Measurements from ENCODE around the gene AATK.
A peak's percentile ranks its signal among the peaks of the same experiment; 100 is the strongest.

The AATK gene

DNA sequence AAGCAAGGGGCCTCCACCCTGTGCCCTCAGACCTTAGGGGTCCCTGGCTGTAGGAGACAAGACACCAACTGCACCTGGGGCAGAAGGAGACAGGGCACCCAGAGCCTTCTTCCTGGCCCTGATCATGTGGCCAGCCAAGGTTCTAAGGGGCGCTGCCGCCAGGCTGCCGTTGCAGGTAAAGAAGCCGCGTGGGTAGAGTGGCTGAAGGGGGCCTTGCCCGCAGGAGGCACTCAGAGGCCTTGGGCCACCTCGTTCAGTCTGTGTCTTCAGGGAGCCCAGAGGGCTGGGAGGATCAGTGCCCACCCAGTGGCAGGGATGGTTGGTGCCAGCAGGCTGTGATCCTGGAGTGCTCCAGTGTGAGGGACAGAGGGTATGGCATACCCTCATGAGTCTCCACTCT, 1.6 kb upstream of the AATK start:
- Histone ChIP-seq H3K4me1 (peaks cover 0 to 22% (median 13%) of the 10 kb centered on the region in 4 donors), H3K27ac (no peak overlapping the region), H3K9me3 (no peaks in the 10 kb centered on the region), H3K27me3 (peaks cover 0 to 76% of the 10 kb centered on the region in 2 donors), H3K4me3 (no peak overlapping the region), H3K36me3 (no peaks in the 10 kb centered on the region)
- TF ChIP-seq, protein P1, sequence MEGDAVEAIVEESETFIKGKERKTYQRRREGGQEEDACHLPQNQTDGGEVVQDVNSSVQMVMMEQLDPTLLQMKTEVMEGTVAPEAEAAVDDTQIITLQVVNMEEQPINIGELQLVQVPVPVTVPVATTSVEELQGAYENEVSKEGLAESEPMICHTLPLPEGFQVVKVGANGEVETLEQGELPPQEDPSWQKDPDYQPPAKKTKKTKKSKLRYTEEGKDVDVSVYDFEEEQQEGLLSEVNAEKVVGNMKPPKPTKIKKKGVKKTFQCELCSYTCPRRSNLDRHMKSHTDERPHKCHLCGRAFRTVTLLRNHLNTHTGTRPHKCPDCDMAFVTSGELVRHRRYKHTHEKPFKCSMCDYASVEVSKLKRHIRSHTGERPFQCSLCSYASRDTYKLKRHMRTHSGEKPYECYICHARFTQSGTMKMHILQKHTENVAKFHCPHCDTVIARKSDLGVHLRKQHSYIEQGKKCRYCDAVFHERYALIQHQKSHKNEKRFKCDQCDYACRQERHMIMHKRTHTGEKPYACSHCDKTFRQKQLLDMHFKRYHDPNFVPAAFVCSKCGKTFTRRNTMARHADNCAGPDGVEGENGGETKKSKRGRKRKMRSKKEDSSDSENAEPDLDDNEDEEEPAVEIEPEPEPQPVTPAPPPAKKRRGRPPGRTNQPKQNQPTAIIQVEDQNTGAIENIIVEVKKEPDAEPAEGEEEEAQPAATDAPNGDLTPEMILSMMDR (IDR thresholded peaks at IDR 0.05), result no peak
- no peak for DNase-seq
- intact Hi-C loops (cut with DNase I; ENCODE audit: low total_unique reads), result no loop called here

DNA sequence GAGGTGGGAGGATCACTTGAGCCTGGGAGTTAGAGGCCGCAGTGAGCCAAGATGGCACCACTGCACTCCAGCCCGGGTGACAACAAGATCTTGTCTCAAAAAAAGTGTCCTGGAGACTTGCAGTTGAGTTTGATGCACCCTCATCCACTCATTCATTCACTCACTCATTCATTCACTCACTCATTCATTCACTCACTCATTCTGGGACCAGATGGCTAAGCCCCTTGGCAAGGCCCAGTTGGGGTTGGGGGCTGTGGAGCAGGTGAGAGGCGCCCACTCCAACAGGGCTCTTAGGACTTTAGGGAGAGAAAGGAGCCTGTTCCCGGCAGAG, 1.1 kb upstream of the AATK start:
- intact Hi-C loops (cut with DNase I; ENCODE audit: low total_unique reads), result no loop called here
- H3K9me3 ChIP-seq, result no peaks in the 10 kb centered on the region
- no peaks in the 10 kb centered on the region for H3K36me3 ChIP-seq
- no peak overlapping the region for H3K27ac ChIP-seq
- peaks cover 0 to 81% of the 10 kb centered on the region in 2 donors for H3K27me3 ChIP-seq
- TF ChIP-seq, protein P1 (IDR thresholded peaks at IDR 0.05), result no peak
- no peak overlapping the region for H3K4me3 ChIP-seq
- no peak for DNase-seq
- peaks cover 0 to 22% (median 13%) of the 10 kb centered on the region in 4 donors for H3K4me1 ChIP-seq

DNA sequence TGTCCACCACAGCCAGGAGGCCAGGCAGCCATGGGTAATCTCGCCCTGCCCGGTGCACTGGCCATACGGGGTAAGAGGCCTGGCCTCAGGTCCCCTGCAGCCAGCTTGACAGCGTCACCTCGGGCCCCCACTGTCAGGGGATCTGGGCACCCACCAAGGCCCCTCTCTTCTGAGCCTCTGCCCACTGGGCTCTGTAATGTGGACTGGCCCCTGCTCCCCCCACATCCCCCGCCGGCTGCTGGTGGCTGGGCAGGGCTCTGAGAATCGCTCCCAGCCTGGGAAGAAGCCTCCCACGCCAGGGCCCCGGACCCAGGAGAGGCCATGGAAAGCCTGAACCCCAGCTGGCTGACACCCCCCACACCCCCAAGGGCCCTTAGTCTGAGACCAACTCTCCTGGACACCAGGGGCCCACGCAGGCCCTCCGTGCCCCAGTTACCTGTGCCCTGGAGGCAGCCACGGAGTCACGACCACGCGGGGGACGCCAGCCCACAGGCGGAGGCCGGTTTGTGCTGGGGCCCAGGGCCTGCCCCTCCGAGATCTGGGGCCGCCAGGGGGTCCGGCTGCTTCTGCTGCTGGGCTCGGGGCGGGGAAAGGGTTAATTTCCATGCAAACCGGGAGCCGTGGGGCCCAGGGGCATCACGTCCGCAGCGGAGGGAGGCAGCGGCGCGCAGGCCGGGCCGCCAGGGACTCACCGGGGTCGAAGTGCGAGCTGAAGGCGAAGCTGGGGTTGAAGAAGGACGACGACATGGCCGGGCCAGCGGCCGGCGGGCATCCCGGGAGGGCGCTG, 582 bp downstream of the AATK start, which contains the start of gene PVALEF:
PVALEF (plus strand) TSS at position 262 of the 787 bp plus-strand sequence. CDS start 15,720 bp downstream, outside the sequence.
- Histone ChIP-seq H3K4me1 (peaks cover 0 to 22% (median 13%) of the 10 kb centered on the region in 4 donors), H3K36me3 (no peaks in the 10 kb centered on the region), H3K27me3 (peaks cover 0 to 87% of the 10 kb centered on the region in 2 donors), H3K9me3 (no peaks in the 10 kb centered on the region), H3K27ac (no peak within 1 kb of the TSS), H3K4me3 (peak within 1 kb of the TSS; percentile 37 to 46)
- no peak for DNase-seq
- intact Hi-C loops (cut with DNase I; ENCODE audit: low total_unique reads), result no loop called here
- TF ChIP-seq, protein P1 (IDR thresholded peaks at IDR 0.05), result no peak

DNA sequence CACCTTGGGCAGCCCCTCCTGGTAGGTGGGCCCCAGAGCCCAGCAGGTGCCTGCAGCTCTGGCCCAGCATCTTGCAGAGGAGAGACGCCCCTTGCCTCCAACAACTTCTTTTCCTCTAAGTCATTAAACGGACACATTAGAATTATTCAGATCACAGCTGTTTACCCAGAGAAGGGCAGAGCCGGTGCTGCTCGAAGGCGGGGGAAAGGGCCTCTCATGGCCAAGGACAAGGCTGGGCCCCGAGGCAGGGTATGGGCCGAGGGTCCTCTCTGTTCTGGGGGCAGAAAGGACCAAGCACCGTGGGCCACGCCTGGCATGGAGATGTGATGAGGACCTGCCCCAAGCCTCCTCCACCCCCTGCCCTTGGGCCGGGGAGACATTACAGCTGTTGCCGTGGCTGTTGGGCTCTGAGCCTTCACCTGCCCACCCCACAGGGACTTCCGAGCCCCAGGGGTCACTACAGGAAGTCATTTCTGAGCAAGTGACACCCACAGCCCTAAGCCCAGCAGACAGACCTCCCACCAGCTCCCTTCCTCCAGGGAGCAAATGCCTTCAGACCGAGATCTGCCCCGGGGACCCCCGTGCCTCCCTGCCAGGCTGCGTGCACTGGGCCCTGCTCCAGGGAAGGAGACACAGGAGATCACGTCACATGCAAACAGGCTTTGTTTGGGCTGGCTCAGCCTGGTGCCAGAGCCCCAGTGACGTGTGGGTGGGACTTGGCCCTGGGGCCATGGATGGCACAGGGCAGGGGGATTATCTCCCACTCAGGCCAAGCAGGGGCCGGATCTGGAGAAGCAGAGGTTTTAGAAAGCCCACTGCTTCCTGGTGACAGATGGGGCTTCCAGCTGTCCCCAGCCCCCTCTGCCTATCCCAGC, 1.4 kb downstream of the AATK start:
- no peak for DNase-seq
- Histone ChIP-seq H3K27ac (no peak overlapping the region), H3K4me3 (no peak overlapping the region), H3K27me3 (peaks cover 0 to 93% of the 10 kb centered on the region in 2 donors), H3K9me3 (no peaks in the 10 kb centered on the region), H3K36me3 (no peaks in the 10 kb centered on the region), H3K4me1 (peaks cover 0 to 22% (median 16%) of the 10 kb centered on the region in 4 donors)
- intact Hi-C loops (cut with DNase I; ENCODE audit: low total_unique reads), result no loop called here
- TF ChIP-seq, protein P1 (IDR thresholded peaks at IDR 0.05), result no peak

DNA sequence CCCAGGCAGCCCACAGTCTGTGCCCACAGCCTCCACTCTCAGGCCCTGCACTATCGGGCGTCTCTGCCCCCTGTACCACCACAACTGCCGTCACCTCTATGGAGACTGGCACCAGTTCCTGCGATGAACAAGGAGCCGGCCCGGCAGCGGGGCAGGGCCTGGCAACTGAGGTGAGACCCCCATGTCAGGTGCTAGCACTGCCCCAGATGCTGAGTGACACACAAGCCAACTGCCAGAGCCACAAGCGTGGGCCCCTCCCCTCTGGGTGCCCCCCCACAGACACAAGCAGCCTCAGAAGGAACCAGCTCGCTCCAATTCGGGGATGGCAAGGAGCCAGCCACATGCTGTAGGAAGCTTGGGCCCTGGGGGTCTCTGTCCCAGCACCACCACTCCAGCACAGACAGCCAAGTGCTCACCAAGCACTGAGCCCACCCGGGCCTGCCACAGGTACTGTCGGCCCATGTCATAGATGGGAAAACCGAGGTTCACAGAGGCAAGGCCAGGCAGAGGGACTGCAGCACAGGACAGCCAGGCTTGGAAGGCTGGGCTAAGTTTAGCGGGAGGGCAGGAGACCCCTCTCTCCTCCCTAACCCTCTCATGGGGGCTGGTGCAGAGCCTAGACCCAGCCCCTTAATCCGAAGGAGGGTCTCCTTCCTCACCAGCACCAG, 2.2 kb downstream of the AATK start:
- no peak overlapping the region for H3K4me3 ChIP-seq
- peaks cover 0 to 22% (median 16%) of the 10 kb centered on the region in 4 donors for H3K4me1 ChIP-seq
- H3K27ac ChIP-seq, result no peak overlapping the region
- TF ChIP-seq, protein P1 (IDR thresholded peaks at IDR 0.05), result no peak
- DNase-seq, result no peak
- H3K9me3 ChIP-seq, result no peaks in the 10 kb centered on the region
- H3K27me3 ChIP-seq, result peaks cover 0 to 94% of the 10 kb centered on the region in 2 donors
- intact Hi-C loops (cut with DNase I; ENCODE audit: low total_unique reads), result no loop called here
- H3K36me3 ChIP-seq, result no peaks in the 10 kb centered on the region
